ENCODE results near the gene MYBPH. TPM values are rescaled to one million over a fixed set of nuclear protein-coding genes. Genes with fewer than 3 reads are reported as not detected.

MYBPH gene
- total and polyA plus RNA-seq, 2 of the 13 experiments (the other 11 are each of a cell fraction or from before 2014, with no cell fraction given), result not detected

DNA sequence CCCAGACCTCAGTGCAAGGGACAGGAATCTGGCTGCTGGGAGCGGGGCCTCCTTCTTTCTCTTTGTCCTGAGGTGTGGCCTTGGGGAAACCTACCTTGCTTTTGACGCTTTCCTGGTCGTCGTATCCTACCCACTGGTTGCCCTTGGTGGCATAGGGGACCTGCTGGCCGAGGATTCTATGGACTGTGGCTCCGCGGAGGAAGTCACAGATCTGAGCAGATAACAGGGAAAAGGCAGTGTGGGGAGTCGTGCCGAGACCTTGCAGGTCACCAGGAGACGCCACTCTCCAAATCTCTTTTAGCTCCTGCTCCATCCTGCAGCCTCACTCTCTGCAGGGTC lies 4.0 kb upstream of the MYBPH start:
- WGBS (ENCODE audit: low lambda C conversion rate), result 66% methylated on average over 10 of the region's 10 CpGs
- Histone ChIP-seq H2AFZ (ENCODE audit: low read length) (no peak overlapping the region), H4K20me1 (ENCODE audit: insufficient read depth, low read length) (no peaks in the 10 kb centered on the region), H3K79me2 (ENCODE audit: insufficient read depth, low read length) (no peaks in the 10 kb centered on the region), H3K9ac (ENCODE audit: insufficient read depth, low read depth, low read length) (no peak overlapping the region), H3K4me1 (ENCODE audit: insufficient read depth, low read length) (peaks cover 20% of the 10 kb centered on the region), H3K4me2 (ENCODE audit: low read depth, low read length) (no peak overlapping the region), H3K27me3 (ENCODE audit: control insufficient read depth in 1 of 2, insufficient read depth in 2 of 2, low read length in 2 of 2) (peaks cover 0 to 3% of the 10 kb centered on the region in 2 experiments; a peak in 2 of 5 replicates), H3K9me3 (ENCODE audit: low read length) (no peaks in the 10 kb centered on the region), H3K36me3 (replicated peaks in 1 of 2; ENCODE audit: control insufficient read depth in 1 of 2, insufficient read depth in 2 of 2, low read length in 2 of 2) (no peaks in the 10 kb centered on the region), H3K27ac (ENCODE audit: extremely low read length, insufficient read depth, low read length) (no peak overlapping the region), H3K4me3 (replicated peaks in 1 of 3; ENCODE audit: insufficient read depth in 1 of 3, low read depth in 2 of 3, low read length in 3 of 3) (no peak overlapping the region)
- ChIA-PET CTCF (ENCODE audit: low intra/inter-chr PET ratio, low total read pairs) (no interaction called here), POLR2A (no interaction called here)
- DNase-seq (ENCODE audit: low spot score) (no peak), ATAC-seq (no peak), FAIRE-seq (no peak)
- in situ Hi-C loops (cut with HindIII; ENCODE audit: extremely low pct_ligation_motif_present, low pct_unique_long_range_greater_than_20kb), result no loop called here
- no TSS peak for BruUV-seq (replicated peaks)
- intact Hi-C loops (cut with micrococcal nuclease; ENCODE audit: unreplicated experiment), result no loop called here
- TF ChIP-seq XBP1 (CRISPR knock-in tag; IDR thresholded peaks at IDR 0.05) (no peak), ZNF556 (CRISPR knock-in tag; IDR thresholded peaks at IDR 0.05; ENCODE audit: borderline replicate concordance) (no peak), ZNF331 (CRISPR knock-in tag; IDR thresholded peaks at IDR 0.05) (no peak), ZBTB37 (CRISPR knock-in tag; IDR thresholded peaks at IDR 0.05) (no peak), ZNF20 (CRISPR knock-in tag; IDR thresholded peaks at IDR 0.05) (no peak), HMGXB3 (CRISPR knock-in tag; IDR thresholded peaks at IDR 0.05; ENCODE audit: borderline replicate concordance) (no peak), ZNF230 (CRISPR knock-in tag; IDR thresholded peaks at IDR 0.05) (no peak), ZNF354B (CRISPR knock-in tag; IDR thresholded peaks at IDR 0.05) (no peak)
- TF ChIP-seq, protein P1, sequence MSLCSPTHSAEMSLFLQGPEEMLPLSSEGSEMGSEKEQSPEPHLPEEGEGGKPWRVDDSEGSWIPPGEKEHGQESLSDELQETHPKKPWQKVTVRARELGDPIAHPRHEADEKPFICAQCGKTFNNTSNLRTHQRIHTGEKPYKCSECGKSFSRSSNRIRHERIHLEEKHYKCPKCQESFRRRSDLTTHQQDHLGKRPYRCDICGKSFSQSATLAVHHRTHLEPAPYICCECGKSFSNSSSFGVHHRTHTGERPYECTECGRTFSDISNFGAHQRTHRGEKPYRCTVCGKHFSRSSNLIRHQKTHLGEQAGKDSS (CRISPR knock-in tag; IDR thresholded peaks at IDR 0.05; ENCODE audit: borderline replicate concordance, low read depth), result no peak
- TF ChIP-seq, protein P2, sequence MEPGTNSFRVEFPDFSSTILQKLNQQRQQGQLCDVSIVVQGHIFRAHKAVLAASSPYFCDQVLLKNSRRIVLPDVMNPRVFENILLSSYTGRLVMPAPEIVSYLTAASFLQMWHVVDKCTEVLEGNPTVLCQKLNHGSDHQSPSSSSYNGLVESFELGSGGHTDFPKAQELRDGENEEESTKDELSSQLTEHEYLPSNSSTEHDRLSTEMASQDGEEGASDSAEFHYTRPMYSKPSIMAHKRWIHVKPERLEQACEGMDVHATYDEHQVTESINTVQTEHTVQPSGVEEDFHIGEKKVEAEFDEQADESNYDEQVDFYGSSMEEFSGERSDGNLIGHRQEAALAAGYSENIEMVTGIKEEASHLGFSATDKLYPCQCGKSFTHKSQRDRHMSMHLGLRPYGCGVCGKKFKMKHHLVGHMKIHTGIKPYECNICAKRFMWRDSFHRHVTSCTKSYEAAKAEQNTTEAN (CRISPR knock-in tag; conservative IDR thresholded peaks at IDR 0.05), result no peak

Measured in HepG2 (cell line).